Pancreas (tissue), 10 donors: ENCODE data around the gene TIMM22. TPM values are rescaled to one million over a fixed set of nuclear protein-coding genes. Genes with fewer than 3 reads are reported as not detected.

Source experiments
- ATAC-seq, 4 donors: fragments of 200-7000 bp; cut with Tn5 transposase; one replicate each; pipeline versions ENCODE4 v1.8.0 to v1.9.1; 2020; ENCODE audit warnings: mild to moderate bottlenecking in 4 of 4, moderate library complexity in 4 of 4
- DNase-seq, 6 donors: peaks; one replicate each; pipeline ENCODE4 v3.0.0-alpha.2; 2020
- FAIRE-seq: peaks from 2 replicates; lab custom pipeline; 2012; peaks lifted over from hg19 to GRCh38; lab: Jason Lieb, UNC
- H3K27ac ChIP-seq, 4 donors: fragments of 200-600 bp; sonication (generic); 1 replicate in 3 of 4; 2 replicates in 1 of 4; pipeline versions ENCODE4 v1.5.0 to v1.8.0; 2020
- H3K27me3 ChIP-seq, 4 donors: fragments of 200-600 bp; one replicate each; pipeline ENCODE4 v1.8.0; 2021
- H3K36me3 ChIP-seq, 3 donors: fragments of 200-600 bp; sonication (generic) in 1 of 3; one replicate each; pipeline versions ENCODE4 v1.5.0 to v1.8.0; 2020 to 2021
- H3K4me1 ChIP-seq, 3 donors: fragments of 200-600 bp; one replicate each; pipeline ENCODE4 v1.8.0; 2021
- H3K4me3 ChIP-seq, 4 donors: fragments of 200-600 bp; sonication (generic) in 2 of 4; one replicate each; pipeline versions ENCODE4 v1.5.0 to v1.8.0; 2020 to 2021
- H3K9me3 ChIP-seq, 4 donors: fragments of 200-600 bp; one replicate each; pipeline ENCODE4 v1.8.0; 2021
- CTCF ChIP-seq, 4 donors: fragments of 200-600 bp; sonication (generic) in 3 of 4; IDR thresholded peaks; one replicate each; pipeline versions ENCODE4 v1.5.0 to v1.8.0; 2021; ENCODE audit warnings: antibody characterized with exemption in 4 of 4
- WGBS, 2 donors: extraction: QIAGEN DNeasy Blood & Tissue Kit; methylation state at CpG; one replicate each; pipeline ENCODE4 v1.1.7; 2013; 5-methylcytosine and 5-hydroxymethylcytosine counted together
- intact Hi-C, 3 donors: fragments of 100-400 bp; cut with DNase I; formaldehyde crosslinking; loops; one replicate each; pipeline versions ENCODE4 v1.11.1 to v1.14.2; 2022
- polyA plus RNA-seq, 2 donors: library from polyadenylated mRNA; stranded (reverse); fragments of 200-250 nt; gene quantifications; one replicate each; pipeline ENCODE4 v1.2.3, GENCODE V29; 2013
- total RNA-seq, 6 donors: library from RNA; stranded (reverse); fragmentation: NEBNext Ultra II Directional in 4 of 6; extraction: Animal tissue kit (Norgen Biotek cat#: 25700) in 4 of 6; gene quantifications; one replicate each; pipeline versions ENCODE4 v1.2.1 to v1.2.4, GENCODE V29; 2021 to 2023
- donor health status: healthy with polysubstance abuse.
- donor health status: DM: no; HTN: no; CAD: no; lungs with moderate emphysema.
- donor health status: DM: no; HTN: no; CAD: no.
- donor health status: control.
- donor health status: control.
- donor health status: Bipolar disorder and iron deficiency.
- donor health status: DM: yes; HTN: yes; CAD: no.
- donor health status: DM: no; HTN: no; CAD: no.
- donor health status: DM: no; HTN: no; CAD: no.
- donor health status: DM: yes; HTN: yes; CAD: no.

TIMM22 gene
- total and polyA plus RNA-seq, 8 donors, result 3.1 to 6.5 (median 4.6) TPM

- TF ChIP-seq CTCF (IDR thresholded peaks at IDR 0.05), result no peak
- FAIRE-seq (no peak), ATAC-seq (no peak), DNase-seq (peak in 1 of 6 donors; percentile 17)
- 93 to 94% methylated on average over 31 of the region's 31 CpGs for WGBS, 2 donors
- Histone ChIP-seq H3K9me3 (no peaks in the 10 kb centered on the region), H3K4me3 (no peak overlapping the region), H3K36me3 (no peaks in the 10 kb centered on the region), H3K4me1 (no peaks in the 10 kb centered on the region), H3K27me3 (no peaks in the 10 kb centered on the region), H3K27ac (no peak overlapping the region)
- intact Hi-C loops, result no loop called here
Measured at GRCh38 chr17:958712-959451, 38.0 kb upstream of the TIMM22 start.

GRCh38 chr17:962166-962565, 34.8 kb upstream of the TIMM22 start:
- Histone ChIP-seq H3K36me3 (no peaks in the 10 kb centered on the region), H3K27me3 (no peaks in the 10 kb centered on the region), H3K4me1 (no peaks in the 10 kb centered on the region), H3K4me3 (no peak overlapping the region), H3K9me3 (no peaks in the 10 kb centered on the region), H3K27ac (no peak overlapping the region)
- ATAC-seq (peak in 3 of 4 donors; percentile 31 to 45 (median 38)), DNase-seq (peak in 1 of 6 donors; percentile 18), FAIRE-seq (no peak)
- TF ChIP-seq CTCF (IDR thresholded peaks at IDR 0.05), result no peak
- intact Hi-C loops, result no loop called here
- 60 to 68% methylated on average over 8 of the region's 8 CpGs for WGBS, 2 donors

- intact Hi-C loops, result no loop called here
Measured at GRCh38 chr17:962670-963069, 34.3 kb upstream of the TIMM22 start.

GRCh38 chr17:964876-965275, 32.1 kb upstream of the TIMM22 start:
- DNase-seq (no peak), FAIRE-seq (no peak), ATAC-seq (no peak)
- no peaks in the 10 kb centered on the region for H3K36me3 ChIP-seq
- intact Hi-C loops, result no loop called here
- TF ChIP-seq CTCF (IDR thresholded peaks at IDR 0.05), result no peak
- no peaks in the 10 kb centered on the region for H3K27me3 ChIP-seq
- H3K4me3 ChIP-seq, result no peak overlapping the region
- no peaks in the 10 kb centered on the region for H3K4me1 ChIP-seq
- no peaks in the 10 kb centered on the region for H3K9me3 ChIP-seq
- no peak overlapping the region for H3K27ac ChIP-seq
- 74 to 75% methylated on average over 14 of the region's 14 CpGs for WGBS, 2 donors

More at GRCh38 chr17:962670-963069, 34.3 kb upstream of the TIMM22 start:
- Histone ChIP-seq H3K4me3 (no peak overlapping the region), H3K4me1 (no peaks in the 10 kb centered on the region), H3K27ac (no peak overlapping the region), H3K27me3 (no peaks in the 10 kb centered on the region), H3K36me3 (no peaks in the 10 kb centered on the region), H3K9me3 (no peaks in the 10 kb centered on the region)
- DNase-seq, result no peak
- no peak for TF ChIP-seq CTCF (IDR thresholded peaks at IDR 0.05)
- WGBS, 2 donors, result 87 to 91% methylated on average over 11 of the region's 11 CpGs
- ATAC-seq, result no peak
- no peak for FAIRE-seq

GRCh38 chr17:965311-965989, 31.5 kb upstream of the TIMM22 start:
- WGBS, 2 donors, result 76 to 77% methylated on average over 12 of the region's 12 CpGs
- no peaks in the 10 kb centered on the region for H3K9me3 ChIP-seq
- H3K4me1 ChIP-seq, result peaks cover 0 to 5% (median 0%) of the 10 kb centered on the region in 3 donors
- no peak for FAIRE-seq
- no peak for DNase-seq
- H3K27me3 ChIP-seq, result no peaks in the 10 kb centered on the region
- H3K36me3 ChIP-seq, result no peaks in the 10 kb centered on the region
- no peak overlapping the region for H3K27ac ChIP-seq
- intact Hi-C loops, result no loop called here
- TF ChIP-seq CTCF (IDR thresholded peaks at IDR 0.05), result no peak
- H3K4me3 ChIP-seq, result no peak overlapping the region
- ATAC-seq, result no peak
